CD14-positive monocyte (primary cell): Measurements from ENCODE around the gene LRRC43. TPM values are rescaled to one million over a fixed set of nuclear protein-coding genes. Genes with fewer than 3 reads are reported as not detected.

Experiments used
- DNase-seq, 3 donors: peaks; one replicate each; pipeline ENCODE4 v3.0.0-alpha.2; 2011 to 2022
- H2AFZ ChIP-seq: 2 replicates; pipeline ENCODE4 v1.6.0; 2012; ENCODE audit warnings: mild to moderate bottlenecking, low read depth, low read length, inconsistent platforms; ENCODE audit not compliant: insufficient read depth, poor library complexity, severe bottlenecking
- H3K27ac ChIP-seq, 2 donors: 1 replicate in 1 of 2; 2 replicates in 1 of 2; pipeline ENCODE4 v1.5.1; 2012 to 2013; ENCODE audit warnings: low read length in 2 of 2, control low read depth in 1 of 2, inconsistent platforms in 1 of 2, low read depth in 1 of 2, mild to moderate bottlenecking in 1 of 2
- H3K27me3 ChIP-seq, 2 donors: one replicate each; pipeline versions ENCODE4 v1.6.0 to v1.6.1; 2011 to 2013; ENCODE audit warnings: low read length in 2 of 2; ENCODE audit not compliant: control insufficient read depth in 2 of 2, insufficient read depth in 2 of 2
- H3K36me3 ChIP-seq, 2 donors: replicated peaks in 1 of 2; 1 replicate in 1 of 2; 2 replicates in 1 of 2; pipeline versions ENCODE4 v1.5.1 to v1.6.1; 2012 to 2013; ENCODE audit warnings: low read length in 2 of 2, control low read depth in 1 of 2, inconsistent platforms in 1 of 2, mild to moderate bottlenecking in 1 of 2; ENCODE audit not compliant: insufficient read depth in 2 of 2, control insufficient read depth in 1 of 2
- H3K4me1 ChIP-seq, 2 donors: 1 replicate in 1 of 2; 2 replicates in 1 of 2; pipeline versions ENCODE4 v1.5.1 to v1.6.1; 2012 to 2013; ENCODE audit warnings: low read length in 2 of 2, control low read depth in 1 of 2, inconsistent platforms in 1 of 2, mild to moderate bottlenecking in 1 of 2, moderate library complexity in 1 of 2; ENCODE audit not compliant: insufficient read depth in 2 of 2, control insufficient read depth in 1 of 2
- H3K4me2 ChIP-seq: replicated peaks from 2 replicates; pipeline ENCODE3; 2012; ENCODE audit warnings: low read length, moderate library complexity, mild to moderate bottlenecking; ENCODE audit not compliant: poor library complexity, severe bottlenecking; ENCODE audit errors: extremely low read depth
- H3K4me3 ChIP-seq, 3 experiments: fragments of 200-600 bp in 1 of 3; sonication (generic) in 1 of 3; replicated peaks in 1 of 3; 1 replicate in 2 of 3; 2 replicates in 1 of 3; pipeline ENCODE4 v1.5.1; 2011 to 2013; ENCODE audit warnings: low read length in 3 of 3, mild to moderate bottlenecking in 3 of 3, control low read depth in 2 of 3, low read depth in 2 of 3, inconsistent platforms in 1 of 3, moderate library complexity in 1 of 3
- H3K79me2 ChIP-seq: 2 replicates; pipeline ENCODE4 v1.6.0; 2012; ENCODE audit warnings: mild to moderate bottlenecking, control low read depth, inconsistent platforms, low read length, moderate library complexity; ENCODE audit not compliant: insufficient read depth
- H3K9ac ChIP-seq: 2 replicates; pipeline ENCODE4 v1.6.0; 2017; ENCODE audit warnings: low read length, mild to moderate bottlenecking; ENCODE audit not compliant: insufficient read depth, poor library complexity, severe bottlenecking
- H3K9me3 ChIP-seq, 2 donors: replicated peaks in 1 of 2; 1 replicate in 1 of 2; 2 replicates in 1 of 2; pipeline versions ENCODE4 v1.5.1 to v1.6.1; 2012 to 2013; ENCODE audit warnings: low read length in 2 of 2, control low read depth in 1 of 2; ENCODE audit not compliant: control insufficient read depth in 1 of 2, insufficient read depth in 1 of 2
- H4K20me1 ChIP-seq: 2 replicates; pipeline ENCODE4 v1.6.0; 2012; ENCODE audit warnings: mild to moderate bottlenecking, low read length, control low read depth, moderate library complexity; ENCODE audit not compliant: insufficient read depth
- H3K27ac Mint-ChIP-seq, 7 donors: one replicate each; pipeline ENCODE4 v1.8.0; 2020; ENCODE audit warnings: mild to moderate bottlenecking in 7 of 7, mixed read lengths in 7 of 7, moderate library complexity in 6 of 7, inconsistent platforms in 2 of 7
- H3K27me3 Mint-ChIP-seq, 3 donors: one replicate each; pipeline ENCODE4 v1.8.0; 2021 to 2022; ENCODE audit warnings: low read depth in 3 of 3, mild to moderate bottlenecking in 3 of 3, mixed read lengths in 3 of 3, moderate library complexity in 3 of 3, inconsistent platforms in 1 of 3
- H3K36me3 Mint-ChIP-seq, 2 donors: one replicate each; pipeline ENCODE4 v1.8.0; 2020; ENCODE audit warnings: mixed read lengths in 2 of 2, inconsistent platforms in 1 of 2, mild to moderate bottlenecking in 1 of 2
- H3K4me1 Mint-ChIP-seq: one replicate; pipeline ENCODE4 v1.8.0; 2020; ENCODE audit warnings: mild to moderate bottlenecking, mixed read lengths
- H3K4me3 Mint-ChIP-seq, 2 donors: one replicate each; pipeline ENCODE4 v1.8.0; 2020; ENCODE audit warnings: mild to moderate bottlenecking in 2 of 2, mixed read lengths in 2 of 2, moderate library complexity in 1 of 2
- H3K9me3 Mint-ChIP-seq, 7 donors: one replicate each; pipeline ENCODE4 v1.8.0; 2020 to 2022; ENCODE audit warnings: mixed read lengths in 7 of 7, mild to moderate bottlenecking in 6 of 7, moderate library complexity in 6 of 7, inconsistent platforms in 2 of 7
- CTCF ChIP-seq: fragments of 200-600 bp; IDR thresholded peaks from one replicate; pipeline ENCODE4 v1.8.0; 2022; ENCODE audit warnings: antibody characterized with exemption, mild to moderate bottlenecking
- WGBS: methylation state at CpG from one replicate; pipeline ENCODE4 v1.1.5; 2013; ENCODE audit warnings: missing lambda C conversion rate; ENCODE audit not compliant: insufficient coverage; 5-methylcytosine and 5-hydroxymethylcytosine counted together
- intact Hi-C, 2 donors: fragments of 100-400 bp; cut with micrococcal nuclease; formaldehyde crosslinking; loops; one replicate each; pipeline versions ENCODE4 v1.15.0 to v1.15.1; 2023
- polyA plus RNA-seq, 3 donors: library from polyadenylated mRNA; depleted of rRNA in 1 of 3; unstranded in 2 of 3; stranded (reverse) in 1 of 3; fragments of 300-500 nt in 2 of 3; fragments of >200 nt in 1 of 3; fragmentation: Illumina TruSeq in 2 of 3; gene quantifications; 1 replicate in 2 of 3; 2 replicates in 1 of 3; pipeline ENCODE4 v1.2.3, GENCODE V29; 2012 to 2021

Gene LRRC43
- polyA plus RNA-seq, 3 donors: 0.19 TPM; not detected in 2

DNA sequence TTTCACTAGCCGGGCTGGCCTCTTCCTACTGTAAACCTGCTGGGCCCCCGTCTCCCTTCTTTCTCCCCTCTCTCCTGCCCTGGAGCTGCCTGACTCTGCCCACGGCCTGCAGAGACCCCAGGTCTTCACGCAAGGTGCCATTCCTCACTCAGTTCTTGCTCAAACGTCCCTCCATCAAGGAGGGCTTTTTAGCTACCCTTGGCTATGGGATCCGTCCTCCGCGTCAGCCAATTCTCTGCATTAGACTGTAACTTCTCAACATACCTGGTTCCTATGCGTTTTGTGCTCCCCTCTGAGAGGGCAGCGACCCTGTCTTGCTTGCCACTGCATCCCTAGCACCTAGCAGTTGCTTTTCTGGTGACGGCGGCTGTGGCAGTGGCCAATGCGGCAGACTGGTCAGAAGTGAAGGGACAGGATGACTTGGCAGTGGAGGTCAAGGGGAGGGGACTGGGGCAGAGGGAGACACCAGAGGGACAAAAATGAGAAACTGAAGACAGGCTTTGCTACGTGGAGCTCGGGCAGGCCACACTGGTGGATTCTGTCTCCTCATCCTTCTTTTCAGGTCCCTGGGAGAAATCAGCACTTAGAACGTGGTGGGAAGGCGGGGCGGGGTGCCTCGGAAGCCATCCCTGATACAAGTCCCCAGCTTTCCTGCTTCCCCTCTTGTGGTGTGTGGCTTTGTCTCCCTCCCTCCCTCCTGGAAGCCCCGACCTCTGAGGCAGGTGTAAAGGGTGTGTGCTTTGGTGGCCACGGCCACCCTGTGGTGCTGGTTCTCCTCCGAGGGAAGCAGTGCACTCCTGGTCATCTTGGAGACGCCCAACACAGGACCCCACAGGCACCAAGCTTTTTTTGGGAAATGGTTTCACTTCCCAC is 22.4 kb downstream of the LRRC43 start:
- 56% methylated on average over 21 of the region's 23 CpGs for WGBS
- H3K27ac Mint-ChIP-seq: peak overlapping the region in 2 of 7 donors; percentile 8 to 15
- peaks cover 12 to 26% of the 10 kb centered on the region in 2 donors for H3K4me1 ChIP-seq
- peaks cover 23 to 48% of the 10 kb centered on the region in 2 donors for H3K27me3 ChIP-seq
- no peak for DNase-seq
- peaks cover 0 to 19% of the 10 kb centered on the region in 2 donors for H3K9me3 ChIP-seq
- H3K9me3 Mint-ChIP-seq: peaks cover 0 to 18% (median 8%) of the 10 kb centered on the region in 7 donors
- no peak overlapping the region for H3K9ac ChIP-seq
- no peak overlapping the region for H3K27ac ChIP-seq
- H3K36me3 Mint-ChIP-seq: peaks cover 31 to 38% of the 10 kb centered on the region in 2 donors
- peaks cover 29 to 36% of the 10 kb centered on the region in 2 donors for H3K36me3 ChIP-seq
- peaks cover 18% of the 10 kb centered on the region for H3K4me1 Mint-ChIP-seq
- no peak overlapping the region for H3K4me3 ChIP-seq
- no peak overlapping the region for H2AFZ ChIP-seq
- no peak overlapping the region for H3K4me2 ChIP-seq
- peaks cover 37 to 56% (median 48%) of the 10 kb centered on the region in 3 donors for H3K27me3 Mint-ChIP-seq
- no peak for TF ChIP-seq CTCF
- H3K4me3 Mint-ChIP-seq: peak overlapping the region; percentile 43 to 83
- no peaks in the 10 kb centered on the region for H3K79me2 ChIP-seq
- intact Hi-C loops: no loop called here
- peaks cover 12% of the 10 kb centered on the region for H4K20me1 ChIP-seq

- Mint-ChIP-seq H3K36me3 (peaks cover 34 to 46% of the 10 kb centered on the region in 2 donors), H3K27ac (no peak overlapping the region), H3K4me3 (peak overlapping the region in 1 of 2 donors; percentile 83), H3K9me3 (peaks cover 0 to 18% (median 8%) of the 10 kb centered on the region in 7 donors), H3K27me3 (peaks cover 35 to 48% (median 44%) of the 10 kb centered on the region in 3 donors), H3K4me1 (peaks cover 18% of the 10 kb centered on the region)
- 79% methylated on average over 24 of the region's 27 CpGs for WGBS
- Histone ChIP-seq H2AFZ (no peak overlapping the region), H4K20me1 (peaks cover 12% of the 10 kb centered on the region), H3K27ac (no peak overlapping the region), H3K4me3 (no peak overlapping the region), H3K9me3 (peaks cover 0 to 19% of the 10 kb centered on the region in 2 donors), H3K36me3 (peaks cover 38 to 46% of the 10 kb centered on the region in 2 donors), H3K9ac (no peak overlapping the region), H3K4me2 (no peak overlapping the region), H3K79me2 (no peaks in the 10 kb centered on the region), H3K4me1 (peaks cover 12 to 26% of the 10 kb centered on the region in 2 donors), H3K27me3 (peaks cover 23 to 46% of the 10 kb centered on the region in 2 donors)
- intact Hi-C loops: no loop called here
- TF ChIP-seq CTCF: no peak
- no peak for DNase-seq
These were observed 23.4 kb downstream of the LRRC43 start for GRCh38 chr12:122206111-122206881.
